ENCODE data around the gene TUBB2B.
"Not testable (repeated sequence)": the region's sequence is repeated elsewhere in the genome, so short reads cannot be mapped to it uniquely, and the experiment has no call there.

The TUBB2B gene

DNA sequence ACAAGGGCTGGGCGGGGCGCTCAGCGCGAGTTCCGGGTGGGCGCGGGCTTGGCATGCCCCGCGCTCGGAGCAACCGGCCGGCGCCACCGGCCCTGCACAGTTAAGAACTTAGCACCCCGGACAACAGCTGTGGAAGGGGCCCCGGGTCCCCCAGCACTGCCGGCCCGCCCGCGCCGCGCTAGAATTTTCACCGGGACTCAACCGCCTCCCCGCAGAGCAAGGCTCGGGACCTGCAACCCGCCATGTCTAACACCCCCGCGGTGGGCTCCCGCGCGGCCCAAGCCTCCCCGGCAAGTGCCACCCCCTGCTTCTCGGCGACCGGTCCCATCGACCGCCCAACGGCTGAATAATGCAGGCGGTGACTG, 26.1 kb upstream of the TUBB2B start:
- DNase-seq: no peak

DNA sequence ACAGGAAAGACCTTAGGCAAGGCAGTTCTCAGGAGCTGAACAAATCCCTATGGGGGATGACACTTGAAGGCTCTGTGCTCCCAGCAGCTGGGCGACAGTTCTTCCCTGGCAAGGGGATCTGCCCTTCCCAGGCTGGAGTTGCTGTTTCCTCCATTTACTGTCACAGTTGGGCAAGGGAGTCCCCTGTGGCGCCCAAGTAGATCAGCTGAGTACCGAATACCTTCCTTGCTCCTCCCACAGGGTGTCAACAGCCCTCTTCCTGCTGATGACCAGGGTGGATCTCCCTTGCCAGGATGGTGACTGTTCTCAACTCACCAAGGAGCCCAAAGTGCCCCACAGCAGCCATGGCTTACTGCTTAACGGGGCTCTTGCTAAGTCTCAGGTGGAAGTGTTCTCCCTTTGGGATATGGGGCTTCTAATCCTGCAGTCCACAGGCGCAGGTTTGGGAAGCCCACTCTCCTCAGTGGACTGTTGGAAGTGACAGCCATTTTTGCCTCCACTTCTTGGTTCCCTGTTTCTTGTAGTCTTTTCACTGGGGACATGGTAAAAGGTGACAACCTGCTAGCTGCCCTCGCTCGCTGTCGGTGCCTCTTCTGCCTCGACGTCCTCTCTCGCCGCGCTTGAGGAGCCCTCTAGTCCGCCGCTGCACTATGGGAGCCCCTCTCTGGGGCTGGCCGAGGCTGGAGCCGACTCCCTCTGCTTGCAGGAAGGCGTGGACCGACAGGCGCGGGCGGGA, 25.6 kb upstream of the TUBB2B start:
- DNase-seq: no peak

DNA sequence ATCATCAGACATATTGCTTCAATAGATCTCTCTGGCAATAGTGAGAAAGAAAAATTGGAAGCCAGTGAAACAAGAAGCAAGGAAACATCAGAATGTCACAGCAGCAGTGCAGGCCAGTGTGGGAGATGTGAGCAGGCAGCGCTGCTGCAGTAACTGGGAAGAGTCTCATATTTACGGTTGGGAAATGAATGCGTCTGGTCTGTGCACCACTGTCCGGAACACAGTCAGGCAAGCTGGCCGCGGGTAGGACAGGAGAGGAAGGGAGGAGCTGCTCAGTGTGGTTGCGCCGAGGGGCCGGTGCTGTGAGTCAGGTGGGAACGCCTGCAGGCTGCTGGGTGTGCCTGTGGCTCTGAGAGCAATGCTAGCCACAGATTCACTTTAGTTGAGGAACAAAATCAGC, 24.9 kb upstream of the TUBB2B start:
- no peak for DNase-seq

DNA sequence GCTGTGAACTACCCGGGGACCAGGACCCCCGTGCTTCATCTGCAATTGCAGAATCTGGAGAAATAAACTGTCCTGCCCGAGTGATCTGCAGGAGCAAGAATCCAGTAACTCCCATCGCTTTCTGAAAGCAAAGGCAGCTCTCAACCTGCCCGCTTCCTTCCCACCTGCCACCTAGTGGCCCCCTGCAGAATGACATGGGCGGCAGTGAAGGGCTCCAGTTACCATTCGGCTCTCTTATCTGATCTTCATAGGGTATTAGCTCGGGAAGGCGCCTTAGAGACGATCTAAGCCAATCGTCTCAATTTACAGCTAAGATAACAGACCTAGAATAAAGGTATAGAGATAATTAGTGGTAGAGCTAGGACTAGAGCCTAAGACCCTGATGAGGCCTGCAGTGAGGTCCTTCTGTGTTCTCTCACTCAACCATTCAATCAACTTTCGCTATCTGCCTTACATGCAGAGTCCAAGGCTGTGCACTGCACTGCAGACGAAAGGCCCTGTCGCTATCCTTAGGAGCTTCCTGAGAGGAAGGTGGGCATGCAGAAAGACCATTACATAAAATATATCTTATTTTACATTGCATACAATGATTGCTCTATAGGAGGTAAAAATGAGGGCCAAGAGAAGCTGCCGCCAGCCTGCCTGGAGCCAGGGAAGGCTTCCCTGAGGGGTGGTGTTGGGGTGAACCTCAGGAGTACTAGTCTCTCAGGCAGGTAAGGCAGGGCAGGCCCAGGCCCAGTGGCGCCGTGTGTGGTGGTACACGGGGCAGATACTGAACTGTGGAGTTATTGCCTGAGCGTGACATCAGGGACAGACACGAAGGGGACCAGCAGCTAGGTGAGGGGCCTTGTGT, 24.2 kb upstream of the TUBB2B start:
- DNase-seq: peak; percentile 85

DNA sequence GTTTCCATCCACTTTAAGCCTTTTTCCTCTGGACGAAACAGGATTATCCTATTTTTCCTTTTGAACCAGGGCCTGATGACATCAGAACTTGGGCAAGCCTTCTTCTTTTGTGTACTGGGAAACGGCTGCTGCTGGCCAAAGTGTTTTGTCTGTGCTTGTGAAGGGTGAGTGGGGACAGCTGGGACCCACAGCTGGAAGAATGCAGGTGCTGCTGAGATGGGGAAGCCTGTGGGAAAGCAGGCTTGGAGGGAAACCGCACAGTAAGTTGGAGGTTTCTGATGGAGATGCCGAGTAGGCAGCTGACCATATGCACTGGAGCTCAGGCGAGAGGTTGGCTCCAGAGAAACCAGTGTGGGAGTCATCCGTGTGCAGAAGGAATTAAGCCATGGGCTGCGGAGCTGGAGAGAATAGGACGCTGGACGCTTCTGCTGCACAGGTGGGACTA, 22.8 kb upstream of the TUBB2B start:
- DNase-seq: no peak

DNA sequence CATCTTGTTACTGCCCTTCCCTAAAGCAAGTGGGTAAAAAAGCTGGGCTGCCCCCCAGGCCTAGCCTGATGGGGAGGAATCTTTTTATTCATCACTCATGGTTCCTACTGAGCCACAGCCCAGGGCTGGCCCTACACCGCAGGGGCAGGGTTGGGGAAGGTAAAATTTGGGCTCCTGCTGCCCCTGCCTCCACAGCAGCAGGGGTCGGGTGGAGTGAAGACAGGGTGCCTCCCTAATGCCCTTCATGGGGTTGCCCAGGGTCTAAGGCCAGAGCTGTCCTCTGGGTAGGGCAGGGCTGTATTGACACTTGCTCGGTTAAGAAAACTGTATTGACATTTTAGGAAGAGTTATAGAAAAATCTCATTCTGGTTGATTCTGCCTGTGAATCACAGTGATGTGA, 22.4 kb upstream of the TUBB2B start:
- no peak for DNase-seq

DNA sequence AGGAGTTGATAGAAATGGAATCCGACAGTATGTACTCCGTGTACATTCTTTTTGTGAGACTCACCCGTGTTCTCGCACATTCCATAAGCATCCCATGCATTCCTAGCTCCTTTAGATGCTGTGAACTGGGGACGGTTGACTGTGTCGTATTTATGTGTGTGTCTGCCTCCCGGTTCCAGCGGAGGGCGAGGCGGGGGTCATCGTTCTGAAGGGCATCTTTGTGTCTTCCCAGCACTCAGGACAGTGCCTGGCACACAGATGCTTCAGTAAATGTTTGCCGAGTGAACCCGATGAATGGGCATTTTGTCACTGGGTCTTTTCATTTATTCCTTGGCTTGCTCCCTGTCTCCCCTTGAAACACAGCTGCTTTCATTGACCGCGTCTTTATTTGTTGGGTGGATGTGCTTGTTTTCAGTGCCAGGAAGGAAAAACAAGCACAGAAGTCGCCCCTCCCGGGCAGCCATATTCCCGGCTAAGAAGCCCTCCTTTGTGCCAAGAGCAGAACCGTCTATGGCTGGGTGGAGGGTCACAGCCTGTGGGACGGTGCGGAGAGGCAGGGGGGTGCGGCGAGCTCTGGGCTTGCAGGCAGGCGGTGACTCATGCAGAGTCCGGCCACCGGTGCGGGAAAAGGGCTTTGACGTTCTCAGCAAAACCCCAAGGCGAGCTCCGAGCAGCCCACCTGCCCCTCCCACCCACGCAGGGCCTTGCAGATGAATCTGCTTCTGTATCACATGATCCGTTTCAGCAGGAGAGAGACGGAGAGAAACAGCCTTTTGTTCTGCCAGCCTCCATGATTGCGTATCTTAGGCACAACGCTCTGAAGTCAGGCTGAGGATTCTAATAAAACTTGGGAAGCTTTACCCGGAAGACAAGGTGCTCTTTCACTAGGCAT, 20.0 kb upstream of the TUBB2B start:
- DNase-seq: no peak

DNA sequence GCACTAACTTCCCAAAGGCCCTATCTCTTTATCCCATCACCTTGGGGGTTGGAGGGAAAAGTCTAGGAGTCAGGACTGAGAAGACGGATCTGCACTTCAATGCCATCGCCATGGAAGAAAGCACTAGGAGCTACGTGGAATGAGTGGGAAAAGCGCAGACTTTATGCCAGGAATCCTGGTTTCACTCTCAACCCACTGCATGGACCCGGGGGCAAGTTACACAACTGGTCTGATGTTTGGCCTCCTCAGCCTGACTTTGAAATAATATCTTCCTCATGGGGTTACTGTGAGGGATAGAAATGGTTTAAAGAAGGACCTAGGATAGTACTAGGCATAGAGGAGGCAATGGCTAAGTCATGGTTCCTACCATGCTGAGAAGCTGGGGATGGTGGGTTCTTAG, 17.8 kb upstream of the TUBB2B start:
- DNase-seq: no peak

DNA sequence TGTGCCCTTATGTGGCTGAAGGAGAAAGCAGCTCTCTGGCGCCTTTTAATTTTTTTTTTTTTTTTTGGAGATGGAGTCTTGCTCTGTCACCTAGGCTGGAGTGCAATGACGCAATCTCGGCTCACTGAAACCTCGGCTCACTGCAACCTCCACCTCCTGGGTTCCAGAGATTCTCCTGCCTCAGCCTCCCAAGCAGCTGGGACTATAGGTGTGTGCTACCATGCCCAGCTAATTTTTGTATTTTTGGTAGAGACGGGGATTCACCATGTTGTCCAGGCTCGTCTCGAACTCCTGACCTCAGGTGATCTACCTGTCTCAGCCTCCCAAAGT, 17.3 kb upstream of the TUBB2B start:
- not testable (repeated sequence) for DNase-seq

DNA sequence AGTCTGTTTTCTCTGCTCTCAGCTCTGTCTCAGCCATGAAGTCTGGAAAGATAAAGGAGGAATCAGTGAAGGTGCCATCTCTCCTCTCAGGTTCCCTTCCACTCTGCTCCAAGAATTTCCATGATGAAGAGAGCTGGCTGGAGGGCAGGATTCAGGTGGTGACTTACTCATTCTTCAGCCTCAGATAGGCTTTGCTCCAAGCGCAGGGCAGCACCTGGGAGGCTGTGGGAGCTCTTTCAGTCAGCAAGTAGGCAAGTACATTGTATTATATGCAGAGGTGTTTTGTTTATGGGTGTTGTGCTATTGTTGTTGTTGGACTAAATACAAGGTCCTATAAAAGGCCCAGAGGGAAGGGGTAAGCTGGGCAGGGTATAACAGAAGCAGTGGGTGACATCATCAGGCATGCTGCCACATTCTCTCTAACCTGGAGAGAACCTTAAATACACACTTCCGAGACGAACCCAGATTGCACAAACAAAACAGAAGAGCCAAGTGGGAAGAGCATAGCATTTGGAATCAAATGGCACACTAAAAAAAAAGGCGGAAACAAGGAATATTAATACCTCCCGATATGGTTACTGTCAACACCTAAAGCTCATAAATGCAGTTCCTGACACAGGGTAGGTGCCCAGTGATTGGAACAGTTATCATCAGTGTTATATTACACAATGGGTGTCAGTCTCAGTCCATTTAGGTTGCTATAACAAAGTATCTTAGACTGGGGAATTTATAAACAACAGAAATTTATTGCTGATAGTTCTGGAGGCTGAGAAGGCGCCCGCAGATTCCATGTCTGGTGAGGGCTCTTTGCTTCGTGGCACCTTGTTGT, 16.8 kb upstream of the TUBB2B start:
- no peak for DNase-seq

DNA sequence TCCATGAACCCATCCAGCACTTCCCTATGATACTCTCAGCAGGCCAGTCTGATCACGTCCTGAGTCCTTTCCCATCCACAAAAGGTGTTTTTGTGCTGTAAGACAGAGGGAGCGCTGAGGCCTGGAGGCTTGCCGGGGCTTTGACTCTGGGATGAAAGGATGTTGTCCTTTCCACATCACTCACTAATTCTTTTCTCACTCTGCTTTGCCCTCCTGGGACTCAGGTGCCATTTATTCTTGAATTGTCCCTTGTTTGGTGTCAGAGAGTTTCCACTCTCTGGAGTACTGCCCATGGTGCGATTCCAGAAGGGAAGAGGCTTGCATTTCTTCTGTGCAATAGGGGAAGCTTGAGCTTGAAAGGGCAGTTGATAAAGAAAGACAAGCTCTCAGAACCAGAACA, 15.3 kb upstream of the TUBB2B start:
- no peak for DNase-seq

DNA sequence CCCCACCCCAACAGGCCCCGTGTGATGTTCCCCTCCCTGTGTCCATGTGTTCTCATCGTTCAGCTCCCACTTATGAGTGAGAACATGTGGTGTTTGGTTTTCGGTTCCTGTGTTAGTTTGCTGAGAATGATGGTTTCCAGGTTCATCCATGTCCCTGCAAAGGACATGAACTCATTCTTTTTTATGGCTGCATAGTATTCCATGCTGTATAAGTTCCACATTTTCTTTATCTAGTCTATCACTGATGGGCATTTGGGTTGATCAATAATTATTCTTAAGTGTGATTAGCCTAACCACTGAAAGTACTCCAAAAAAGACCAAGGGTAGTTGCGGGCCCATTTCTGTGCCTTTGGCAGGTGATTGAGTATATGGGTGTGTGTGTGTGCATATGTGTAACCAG, 14.3 kb upstream of the TUBB2B start:
- not testable (repeated sequence) for DNase-seq

DNA sequence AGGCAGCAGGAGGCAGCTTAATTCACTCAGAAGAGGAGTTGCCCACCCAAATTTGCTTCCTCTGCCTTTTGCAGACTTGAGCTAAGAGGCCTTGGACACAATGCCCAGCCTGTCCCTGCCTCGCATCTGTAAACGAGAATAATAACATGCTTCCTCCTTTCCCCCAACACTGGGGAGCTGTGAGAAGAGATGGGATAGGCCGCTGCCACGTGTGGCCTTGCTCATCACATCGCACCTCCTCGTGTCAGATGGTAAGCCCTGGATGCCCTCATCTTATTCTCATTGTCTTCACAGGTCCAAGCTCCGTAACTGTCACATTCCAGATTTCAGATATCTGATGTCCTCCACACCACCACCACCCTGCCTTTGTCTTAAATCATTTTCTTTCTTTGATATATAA, 13.1 kb upstream of the TUBB2B start:
- no peak for DNase-seq

DNA sequence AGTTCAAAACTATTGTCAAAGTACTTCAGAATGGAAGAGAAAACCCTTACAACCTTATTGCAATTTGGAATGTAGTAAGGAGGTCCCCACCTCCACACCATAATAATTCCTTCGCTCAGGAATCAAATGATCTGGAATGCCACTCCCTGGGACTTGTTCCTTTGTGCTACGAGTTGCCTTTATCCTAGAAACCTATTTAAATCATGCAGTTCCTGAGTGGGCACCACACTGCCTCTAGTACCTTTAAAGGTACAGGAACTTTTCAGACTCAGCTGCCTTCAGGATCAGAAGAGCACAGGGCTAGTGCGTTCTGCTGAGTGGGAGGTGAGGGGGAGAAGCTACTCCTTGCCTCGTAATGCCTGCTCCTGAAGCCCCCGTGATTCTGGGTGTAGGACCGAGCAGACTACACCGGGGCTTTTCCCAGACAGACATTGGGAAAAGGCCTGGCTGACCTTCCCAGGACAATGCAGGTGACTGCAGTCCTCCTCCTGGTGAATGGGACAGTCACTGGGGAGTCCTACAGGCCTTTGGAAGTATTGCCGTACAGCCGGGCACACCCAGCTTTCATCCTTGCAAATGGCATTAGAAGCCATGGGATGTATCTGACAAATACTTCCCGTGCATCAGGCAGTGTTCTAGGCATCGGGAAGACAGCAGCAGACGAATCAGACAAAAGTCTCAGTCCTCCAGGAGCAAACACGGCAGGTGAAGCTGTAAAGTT, 11.8 kb upstream of the TUBB2B start:
- DNase-seq: no peak

DNA sequence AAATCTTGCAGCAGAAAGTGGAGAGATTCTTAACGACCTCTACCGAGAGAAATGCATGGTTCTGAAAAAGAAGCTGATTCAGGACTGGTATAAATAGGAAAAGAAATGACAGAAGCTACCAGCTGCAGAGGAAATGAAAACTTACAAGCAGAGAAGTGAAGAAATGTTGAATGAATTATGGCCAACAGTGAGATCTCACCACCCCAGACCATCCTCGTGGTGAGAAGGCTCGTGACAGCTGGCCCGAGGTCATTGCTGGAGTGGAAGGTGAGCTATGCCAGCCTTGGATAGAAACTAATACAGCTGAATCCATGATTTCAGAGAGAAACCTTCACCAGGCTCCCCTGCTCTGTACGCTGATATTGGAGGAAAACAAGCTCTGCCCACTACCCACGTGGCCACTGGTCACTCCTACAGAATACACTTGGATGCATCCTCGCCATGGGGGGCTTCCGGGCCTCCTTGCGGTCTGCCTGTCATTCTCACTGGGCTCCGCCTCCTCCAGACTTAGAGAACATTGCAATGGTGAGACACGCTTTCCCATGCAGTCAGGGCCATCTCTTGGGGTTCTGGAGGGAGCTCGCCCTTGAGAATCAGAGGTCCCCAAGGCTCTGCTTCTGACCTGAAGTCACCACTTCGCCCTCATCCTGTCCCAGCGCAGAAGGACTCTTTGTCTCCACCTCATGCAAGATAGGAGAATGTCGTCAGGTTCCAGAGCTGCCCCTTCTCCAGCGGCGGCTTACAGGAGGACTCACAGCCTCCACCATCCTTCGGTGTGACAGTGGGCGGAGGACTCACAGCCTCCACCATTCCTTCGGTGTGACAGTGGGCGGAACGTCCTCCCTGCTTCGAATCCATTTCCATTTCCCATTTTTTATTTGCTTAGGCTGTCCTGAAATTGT, 10.6 kb upstream of the TUBB2B start:
- DNase-seq: no peak

DNA sequence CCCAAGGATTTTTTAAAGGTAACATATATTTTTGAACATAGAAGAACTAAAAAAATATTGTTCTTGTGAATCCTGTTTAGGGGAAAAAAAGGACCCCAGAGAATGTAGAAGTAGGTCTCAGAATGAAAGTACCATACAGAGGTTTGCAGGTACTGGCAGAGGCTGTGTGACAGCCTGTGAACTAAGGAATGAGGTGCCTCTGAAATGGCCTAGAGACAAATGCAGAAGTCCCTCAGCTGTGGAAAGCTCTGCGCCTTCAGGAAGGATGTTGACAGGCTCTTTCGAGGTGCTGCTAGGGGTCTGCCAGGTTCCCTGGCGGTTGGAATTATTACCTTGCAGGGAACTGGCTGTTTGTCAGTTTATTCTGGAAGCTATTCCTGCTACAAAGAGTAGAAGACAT, 8.6 kb upstream of the TUBB2B start:
- no peak for DNase-seq

DNA sequence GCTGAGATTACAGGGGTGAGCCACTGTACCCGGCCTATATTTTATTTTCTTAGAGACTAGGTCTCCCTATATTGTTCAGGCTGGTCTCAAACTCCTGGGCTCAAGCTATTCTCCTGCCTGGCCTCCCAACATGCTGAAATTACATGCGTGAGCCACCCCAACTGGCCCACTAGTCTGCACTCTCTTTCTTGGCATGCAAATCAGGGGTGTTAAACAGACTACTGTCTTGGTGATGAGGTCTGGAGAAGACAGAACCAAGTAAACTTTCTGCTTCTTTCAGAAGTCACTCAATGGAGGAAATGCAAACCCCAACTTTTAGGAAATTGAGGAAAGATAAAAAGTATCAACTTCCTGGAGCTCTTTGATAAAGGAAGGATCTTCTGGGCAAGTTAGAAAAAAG, 8.0 kb upstream of the TUBB2B start:
- no peak for DNase-seq

DNA sequence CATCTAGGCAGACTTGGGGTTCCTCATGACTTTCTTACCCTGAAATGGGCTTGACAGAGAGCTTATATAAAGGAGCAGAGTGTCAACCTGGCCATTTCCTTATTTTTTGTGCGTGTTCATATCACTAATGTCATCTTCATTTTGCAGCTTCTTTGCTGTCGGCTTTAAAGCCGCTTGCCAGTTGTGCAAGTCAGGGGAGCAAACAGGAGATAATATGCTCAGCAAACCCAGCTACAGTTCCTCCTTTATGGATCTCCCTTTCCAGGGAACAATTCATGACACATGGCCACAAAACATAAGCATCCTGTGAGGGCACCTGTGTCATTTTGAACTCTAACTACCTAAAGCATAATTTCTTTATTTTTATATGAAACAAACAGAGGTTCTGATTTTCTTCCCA, 6.5 kb upstream of the TUBB2B start:
- no peak for DNase-seq

DNA sequence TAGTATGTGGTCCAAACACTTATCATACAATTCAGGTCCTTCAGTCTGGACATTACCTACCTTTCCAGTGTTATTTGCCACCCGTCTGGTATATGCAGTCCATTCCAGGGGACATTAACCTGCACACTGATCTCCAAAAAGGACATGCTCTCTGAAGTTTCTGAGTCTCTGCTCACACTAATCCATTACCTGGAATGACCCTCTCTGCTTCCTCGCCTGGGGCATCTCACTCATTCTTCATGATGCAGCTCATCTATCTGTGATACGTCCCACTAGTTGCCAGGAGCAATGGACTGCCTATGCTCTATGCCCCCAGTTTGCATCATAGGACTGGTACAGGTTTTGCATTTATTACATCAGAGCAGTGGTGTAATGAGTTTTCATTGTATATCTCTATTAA, 5.9 kb upstream of the TUBB2B start:
- DNase-seq: no peak

DNA sequence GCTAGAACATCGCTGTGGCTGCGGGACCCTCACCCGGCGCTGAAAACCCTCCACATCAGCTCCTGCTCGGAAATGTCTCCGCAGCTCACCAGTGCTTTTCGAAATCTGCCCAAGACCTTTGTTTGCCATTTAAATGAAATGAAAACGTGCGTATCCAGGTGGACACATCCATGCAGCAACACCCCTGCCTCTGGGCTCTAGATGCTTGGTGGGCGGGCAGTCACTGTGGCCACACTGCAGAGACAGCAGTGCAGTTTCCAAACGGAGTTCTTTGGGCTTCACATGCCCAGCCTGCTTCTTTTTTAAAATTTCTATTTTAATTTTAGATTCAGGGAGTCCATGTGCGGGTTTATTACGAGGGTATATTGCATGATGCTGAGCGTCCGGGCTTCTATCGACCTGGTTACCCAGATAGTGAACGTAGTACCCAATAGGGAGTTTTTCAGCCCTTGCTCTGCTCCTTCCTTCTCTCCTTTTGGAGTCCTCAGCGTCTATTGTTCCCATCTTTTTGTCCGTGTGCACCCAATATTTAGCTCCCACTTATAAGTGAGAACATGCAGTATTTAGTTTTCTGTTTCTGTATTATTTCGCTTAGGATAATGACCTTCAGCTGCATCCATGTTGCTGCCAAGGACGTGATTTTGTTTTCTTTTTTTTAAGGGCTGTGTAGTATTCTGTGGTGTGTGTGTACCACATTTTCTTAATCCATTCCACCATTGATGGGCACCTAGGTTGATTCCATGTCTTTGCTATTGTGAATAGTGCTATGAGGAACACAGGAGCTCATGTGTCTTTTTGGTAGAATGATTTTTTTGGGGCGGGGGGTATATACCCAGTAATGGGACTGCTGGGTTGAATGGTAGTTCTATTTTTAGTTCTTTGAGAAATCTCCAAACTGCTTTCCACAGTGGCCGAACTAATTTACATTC, 4.8 kb upstream of the TUBB2B start:
- DNase-seq: no peak
